NT2/D1 (cell line): ENCODE measurements around the gene ADSL.
"Not testable (repeated sequence)": the region's sequence is repeated elsewhere in the genome, so short reads cannot be mapped to it uniquely, and the experiment has no call there.

Source experiments
- DNase-seq: peaks from one replicate; pipeline ENCODE4 v3.0.0-alpha.2; 2011; ENCODE audit warnings: low read depth, low spot score
- H3K27me3 ChIP-seq: 2 replicates; pipeline ENCODE4 v1.6.0; 2011; ENCODE audit warnings: mild to moderate bottlenecking; ENCODE audit not compliant: insufficient read length, insufficient read depth
- H3K36me3 ChIP-seq: 2 replicates; pipeline ENCODE4 v1.6.1; 2011; ENCODE audit warnings: mild to moderate bottlenecking, low read length, mixed read lengths; ENCODE audit not compliant: insufficient read depth, insufficient read length
- H3K4me1 ChIP-seq: 2 replicates; pipeline ENCODE4 v1.5.1; 2011; ENCODE audit not compliant: insufficient read depth, insufficient read length
- H3K4me3 ChIP-seq: 2 replicates; pipeline ENCODE4 v1.5.1; 2011; ENCODE audit warnings: low read depth; ENCODE audit not compliant: insufficient read length
- H3K9ac ChIP-seq: 2 replicates; pipeline ENCODE4 v1.6.0; 2011; ENCODE audit warnings: low read depth; ENCODE audit not compliant: insufficient read length
- H3K9me3 ChIP-seq: 2 replicates; pipeline ENCODE4 v1.5.1; 2011; ENCODE audit warnings: mild to moderate bottlenecking, low read length; ENCODE audit not compliant: insufficient read depth
- SUZ12 ChIP-seq: IDR thresholded peaks from 2 replicates; pipeline ENCODE4 v1.6.1; 2011; ENCODE audit not compliant: insufficient read length, insufficient read depth; ENCODE audit errors: extremely low read depth
- YY1 ChIP-seq: IDR thresholded peaks from 2 replicates; pipeline ENCODE4 v1.6.1; 2011; ENCODE audit not compliant: insufficient read length, insufficient read depth
- ZNF274 ChIP-seq: IDR thresholded peaks from 2 replicates; pipeline ENCODE4 v1.6.1; 2011; ENCODE audit warnings: mild to moderate bottlenecking, low read depth, low read length

ADSL gene

DNA sequence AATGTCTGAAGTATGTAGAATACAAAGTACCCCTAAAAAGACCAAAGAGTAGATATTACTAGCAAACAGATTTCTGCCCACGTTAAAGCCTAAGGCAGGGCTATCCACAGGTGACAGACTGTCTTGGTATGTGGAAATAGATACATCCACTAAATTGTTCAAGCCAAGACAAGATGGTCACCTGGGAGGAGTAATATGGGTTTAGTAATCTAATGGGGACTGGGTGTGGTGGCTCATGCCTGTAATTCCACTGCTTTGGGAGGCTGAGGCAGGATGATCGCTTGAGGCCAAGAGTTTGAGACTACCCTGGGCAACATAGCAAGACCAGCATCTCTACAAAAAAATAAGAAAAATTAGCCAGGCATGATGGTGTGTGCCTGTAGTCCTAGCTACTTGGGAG lies 31.6 kb downstream of the ADSL start:
- Histone ChIP-seq H3K27me3 (no peaks in the 10 kb centered on the region), H3K4me1 (no peaks in the 10 kb centered on the region), H3K4me3 (no peak overlapping the region), H3K9me3 (no peaks in the 10 kb centered on the region), H3K36me3 (peaks cover 20% of the 10 kb centered on the region), H3K9ac (no peak overlapping the region)
- no peak for DNase-seq
- TF ChIP-seq ZNF274 (no peak), SUZ12 (no peak), YY1 (no peak)

DNA sequence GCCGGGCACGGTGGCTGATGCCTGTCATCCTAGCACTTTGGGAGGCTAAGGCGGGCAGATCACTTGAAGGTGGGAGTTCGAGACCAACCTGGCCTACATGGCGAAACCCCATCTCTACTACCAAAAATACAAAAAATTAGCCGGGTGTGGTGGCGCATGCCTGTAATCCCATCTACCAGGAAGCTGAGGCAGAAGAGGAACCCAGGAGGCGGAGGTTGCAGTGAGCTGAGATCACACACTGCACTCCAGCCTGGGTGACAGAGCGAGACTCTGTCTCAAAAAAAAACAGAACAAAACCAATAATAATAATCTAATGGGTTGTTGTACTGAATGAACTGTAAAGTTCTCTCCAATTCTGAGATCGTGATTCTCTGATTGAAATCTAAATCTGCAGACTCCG lies 32.1 kb downstream of the ADSL start:
- not testable (repeated sequence) for H3K9me3 ChIP-seq, H3K27me3 ChIP-seq, H3K4me3 ChIP-seq, H3K4me1 ChIP-seq, H3K9ac ChIP-seq, DNase-seq
- H3K36me3 ChIP-seq, result peaks cover 14% of the 10 kb centered on the region

DNA sequence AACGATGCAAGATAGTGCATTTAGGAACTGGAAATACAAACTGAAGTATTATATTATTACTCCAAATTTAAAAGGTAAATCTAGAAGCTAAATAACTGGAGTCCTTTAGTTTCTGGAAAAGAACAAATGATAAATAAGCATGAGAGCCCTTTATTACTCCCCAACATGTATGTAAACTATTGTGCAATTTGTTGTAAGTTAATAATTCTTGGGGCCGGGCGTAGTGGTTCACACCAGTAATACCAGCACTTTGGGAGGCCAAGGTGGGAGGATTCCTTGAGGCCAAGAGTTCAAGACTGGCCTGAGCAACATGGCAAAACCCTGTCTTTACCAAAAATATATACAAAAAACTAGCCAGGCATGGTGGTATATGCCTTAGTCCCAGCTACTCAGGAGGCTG lies 35.2 kb downstream of the ADSL start:
- Histone ChIP-seq H3K27me3 (no peaks in the 10 kb centered on the region), H3K9me3 (no peaks in the 10 kb centered on the region), H3K4me1 (no peaks in the 10 kb centered on the region), H3K4me3 (no peak overlapping the region), H3K36me3 (no peaks in the 10 kb centered on the region), H3K9ac (no peak overlapping the region)
- TF ChIP-seq SUZ12 (no peak), YY1 (no peak), ZNF274 (no peak)
- no peak for DNase-seq

DNA sequence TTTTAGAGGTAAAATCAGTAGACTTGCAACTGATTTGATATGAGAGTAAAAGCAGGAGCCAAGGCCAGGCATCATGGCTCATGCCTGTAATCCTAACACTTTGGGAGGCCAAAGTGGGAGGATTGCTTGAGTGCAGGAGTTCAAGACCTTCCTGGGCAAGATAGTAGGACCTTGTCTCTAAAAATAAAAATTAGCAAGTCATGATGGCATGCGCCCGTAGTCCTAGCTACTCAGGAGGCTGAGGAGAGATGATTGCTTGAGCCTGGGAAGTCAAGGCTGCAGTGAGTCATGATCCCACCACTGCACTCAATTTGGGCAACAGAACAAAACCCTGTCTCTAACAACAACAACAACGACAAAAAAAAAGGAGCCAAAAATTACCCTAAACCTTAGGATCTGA lies 37.6 kb downstream of the ADSL start:
- H3K9ac ChIP-seq, result no peak overlapping the region
- H3K36me3 ChIP-seq, result peaks cover 14% of the 10 kb centered on the region

DNA sequence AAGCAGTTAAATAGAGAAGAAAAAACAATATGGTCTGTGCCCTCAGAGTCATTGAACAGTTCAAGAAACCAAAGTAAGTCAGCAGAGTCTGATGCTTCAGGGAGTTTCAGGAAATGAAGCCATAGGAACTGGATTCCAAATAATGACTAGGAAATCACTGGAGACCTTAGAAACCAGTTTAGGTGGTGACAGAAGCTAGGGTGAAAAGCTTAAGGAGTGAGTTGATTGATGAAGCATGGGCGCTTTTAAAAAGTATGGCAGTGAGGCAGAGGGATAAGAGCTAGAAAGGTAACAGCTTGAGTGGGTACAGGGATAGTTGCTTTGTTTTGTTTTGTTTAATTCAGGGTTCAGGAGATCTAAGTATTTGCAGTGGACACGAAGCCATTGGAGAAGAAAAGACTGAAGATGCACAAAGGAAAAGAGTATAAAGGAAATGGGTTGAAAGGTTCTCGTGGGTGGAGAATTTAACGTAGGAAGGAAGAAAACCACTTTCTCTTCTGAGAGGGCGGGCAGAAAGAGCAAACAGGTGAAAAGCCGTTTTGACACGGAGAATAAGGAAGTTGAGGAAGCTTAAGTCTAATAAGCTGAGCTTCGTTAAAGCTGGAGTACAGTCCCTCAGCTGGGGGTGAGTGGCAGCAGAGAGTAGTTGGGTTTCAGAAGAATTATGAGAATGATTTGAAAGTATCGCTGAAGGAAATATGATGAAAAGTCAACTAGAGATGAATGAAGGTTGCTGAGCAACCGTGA lies 38.9 kb downstream of the ADSL start:
- Histone ChIP-seq H3K27me3 (no peaks in the 10 kb centered on the region), H3K9me3 (no peaks in the 10 kb centered on the region), H3K4me3 (no peak overlapping the region), H3K36me3 (peaks cover 14% of the 10 kb centered on the region), H3K4me1 (no peaks in the 10 kb centered on the region), H3K9ac (no peak overlapping the region)
- DNase-seq, result no peak
- no peak for TF ChIP-seq SUZ12
- TF ChIP-seq ZNF274, result no peak
- no peak for TF ChIP-seq YY1

More for the DNA sequence above, 37.6 kb downstream of the ADSL start:
- DNase-seq, result no peak
- H3K4me3 ChIP-seq, result no peak overlapping the region
- no peaks in the 10 kb centered on the region for H3K9me3 ChIP-seq
- H3K27me3 ChIP-seq, result no peaks in the 10 kb centered on the region
- H3K4me1 ChIP-seq, result no peaks in the 10 kb centered on the region
- TF ChIP-seq YY1 (no peak), SUZ12 (no peak), ZNF274 (no peak)

DNA sequence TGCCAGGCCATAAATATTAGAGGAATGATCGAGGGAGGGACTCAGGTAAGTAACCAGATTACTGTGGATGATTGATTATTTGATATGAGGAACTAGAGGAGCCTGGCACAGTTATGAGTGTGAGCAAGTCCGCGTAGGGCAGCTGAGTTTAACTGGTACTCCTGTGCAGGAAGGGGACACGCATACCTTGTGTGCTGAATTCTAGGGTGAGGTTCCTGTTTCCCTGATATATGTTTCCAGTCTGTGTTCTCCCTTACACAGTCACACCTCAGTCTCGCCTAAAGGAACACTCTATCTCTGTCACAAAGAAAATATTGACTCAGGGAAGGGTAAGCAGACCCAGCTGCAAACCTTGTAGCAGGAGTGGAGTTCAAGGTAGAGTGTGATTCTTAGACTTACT lies 41.4 kb downstream of the ADSL start:
- Histone ChIP-seq H3K36me3 (peaks cover 14% of the 10 kb centered on the region), H3K9ac (no peak overlapping the region), H3K27me3 (no peaks in the 10 kb centered on the region), H3K4me3 (no peak overlapping the region), H3K9me3 (no peaks in the 10 kb centered on the region), H3K4me1 (no peaks in the 10 kb centered on the region)
- no peak for DNase-seq
- TF ChIP-seq YY1, result no peak
- no peak for TF ChIP-seq ZNF274
- no peak for TF ChIP-seq SUZ12

DNA sequence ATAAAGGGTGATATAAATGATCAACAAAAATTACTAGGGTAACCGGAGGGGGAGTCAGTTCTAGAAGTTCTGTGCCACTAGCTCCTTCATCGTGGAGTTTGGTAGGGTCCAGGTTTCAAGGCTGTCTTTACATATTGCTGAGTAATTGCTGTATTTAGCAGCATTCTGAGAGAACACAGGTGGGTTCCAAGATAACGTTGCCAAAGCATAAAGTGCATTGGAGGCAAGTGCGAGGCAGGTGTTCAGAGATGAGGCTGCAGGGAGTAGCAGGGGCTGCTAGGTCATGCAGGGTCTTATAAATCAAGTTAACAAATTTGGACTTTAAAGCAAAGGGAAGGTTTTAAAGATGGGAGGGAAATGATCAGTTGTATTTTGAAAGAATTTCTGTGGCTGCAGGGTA lies 41.9 kb downstream of the ADSL start:
- no peak for DNase-seq
- no peaks in the 10 kb centered on the region for H3K4me1 ChIP-seq
- no peak overlapping the region for H3K4me3 ChIP-seq
- no peak overlapping the region for H3K9ac ChIP-seq
- no peaks in the 10 kb centered on the region for H3K27me3 ChIP-seq
- TF ChIP-seq SUZ12 (no peak), ZNF274 (no peak), YY1 (no peak)
- H3K36me3 ChIP-seq, result peaks cover 14% of the 10 kb centered on the region
- no peaks in the 10 kb centered on the region for H3K9me3 ChIP-seq
